Peyer's patch (tissue), 4 donors: ENCODE measurements around the gene TMEM107.

Source experiments
- CTCF ChIP-seq, 6 experiments: fragments of 450-650 bp in 4 of 6; fragments of 200-600 bp in 2 of 6; sonication (generic) in 1 of 6; IDR thresholded peaks; one replicate each; pipeline ENCODE4 v1.5.1; 2017 to 2019; ENCODE audit warnings: antibody characterized with exemption in 6 of 6, mild to moderate bottlenecking in 3 of 6, moderate library complexity in 1 of 6
- POLR2A ChIP-seq, 2 donors: fragments of 450-650 bp; IDR thresholded peaks; one replicate each; pipeline ENCODE4 v1.5.1; 2017; ENCODE audit warnings: antibody characterized with exemption in 2 of 2, mild to moderate bottlenecking in 2 of 2, moderate library complexity in 2 of 2

- TF ChIP-seq CTCF (IDR thresholded peaks at IDR 0.05) (no peak), POLR2A (IDR thresholded peaks at IDR 0.05) (no peak)
Observed at GRCh38 chr17:8162997-8163977, 12.9 kb downstream of the TMEM107 start.
